Measurements from ENCODE around the gene RBBP8. TPM values are rescaled to one million over a fixed set of nuclear protein-coding genes. Genes with fewer than 3 reads are reported as not detected.

The RBBP8 gene
- total RNA-seq, 2 donors from 2014 or later, result 30.9 to 32.6 TPM

DNA sequence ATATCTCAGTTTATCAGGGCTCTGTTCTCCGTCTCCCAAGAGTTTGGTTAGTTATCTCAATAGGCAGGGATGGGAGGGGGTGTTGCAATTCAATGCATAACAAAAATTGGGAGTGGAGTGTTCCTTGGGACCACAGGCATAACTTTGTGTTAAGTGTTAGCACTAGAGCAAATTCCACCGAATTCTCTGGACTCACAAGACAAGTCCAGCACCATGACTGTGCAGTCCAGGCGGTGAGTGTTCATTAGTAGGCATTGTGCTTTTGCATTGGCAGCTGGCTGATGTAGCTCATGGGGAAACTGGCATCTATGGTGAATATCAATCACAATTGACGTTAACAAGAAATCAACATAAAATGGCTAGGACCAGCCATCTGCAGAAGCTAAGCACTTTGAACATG is 123.2 kb downstream of the RBBP8 start:
- no peak for TF ChIP-seq POLR2A (IDR thresholded peaks at IDR 0.05)
- TF ChIP-seq, protein P1, sequence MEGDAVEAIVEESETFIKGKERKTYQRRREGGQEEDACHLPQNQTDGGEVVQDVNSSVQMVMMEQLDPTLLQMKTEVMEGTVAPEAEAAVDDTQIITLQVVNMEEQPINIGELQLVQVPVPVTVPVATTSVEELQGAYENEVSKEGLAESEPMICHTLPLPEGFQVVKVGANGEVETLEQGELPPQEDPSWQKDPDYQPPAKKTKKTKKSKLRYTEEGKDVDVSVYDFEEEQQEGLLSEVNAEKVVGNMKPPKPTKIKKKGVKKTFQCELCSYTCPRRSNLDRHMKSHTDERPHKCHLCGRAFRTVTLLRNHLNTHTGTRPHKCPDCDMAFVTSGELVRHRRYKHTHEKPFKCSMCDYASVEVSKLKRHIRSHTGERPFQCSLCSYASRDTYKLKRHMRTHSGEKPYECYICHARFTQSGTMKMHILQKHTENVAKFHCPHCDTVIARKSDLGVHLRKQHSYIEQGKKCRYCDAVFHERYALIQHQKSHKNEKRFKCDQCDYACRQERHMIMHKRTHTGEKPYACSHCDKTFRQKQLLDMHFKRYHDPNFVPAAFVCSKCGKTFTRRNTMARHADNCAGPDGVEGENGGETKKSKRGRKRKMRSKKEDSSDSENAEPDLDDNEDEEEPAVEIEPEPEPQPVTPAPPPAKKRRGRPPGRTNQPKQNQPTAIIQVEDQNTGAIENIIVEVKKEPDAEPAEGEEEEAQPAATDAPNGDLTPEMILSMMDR (IDR thresholded peaks at IDR 0.05), result no peak
- no peaks in the 10 kb centered on the region for H3K4me1 ChIP-seq
- H3K27ac ChIP-seq, result no peak overlapping the region
- no peak overlapping the region for H3K4me3 ChIP-seq
- 68 to 81% methylated on average over 4 of the region's 4 CpGs for WGBS, 2 donors
- intact Hi-C loops (cut with DNase I), result no loop called here
- no peak for DNase-seq
- H3K27me3 ChIP-seq, result no peaks in the 10 kb centered on the region
- no peaks in the 10 kb centered on the region for H3K9me3 ChIP-seq
- ATAC-seq, result no peak
- no peaks in the 10 kb centered on the region for H3K36me3 ChIP-seq (replicated peaks in 1 of 2; ENCODE audit: insufficient read depth in 1 of 2, low read depth in 2 of 2)

DNA sequence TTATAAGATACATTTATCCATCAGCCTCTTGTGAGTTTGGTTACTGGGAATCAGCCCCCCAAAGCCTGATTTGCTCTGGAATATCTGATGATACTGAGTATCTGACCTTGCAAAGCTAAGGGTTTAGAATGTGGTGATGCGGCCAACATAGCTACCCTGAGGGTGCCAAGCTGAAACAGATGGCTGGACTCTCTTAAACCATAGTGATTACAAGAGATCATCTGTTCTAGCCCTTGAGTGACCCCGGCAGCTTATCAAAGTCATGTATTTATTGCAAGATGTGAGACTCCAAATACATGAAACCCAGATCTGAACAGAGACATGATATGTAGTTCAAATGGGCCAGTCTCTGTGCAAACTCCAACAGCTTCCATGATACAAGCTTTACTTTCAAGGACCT is 124.0 kb downstream of the RBBP8 start:
- Histone ChIP-seq H3K9me3 (no peaks in the 10 kb centered on the region), H3K4me3 (no peak overlapping the region), H3K4me1 (no peaks in the 10 kb centered on the region), H3K27me3 (no peaks in the 10 kb centered on the region), H3K36me3 (replicated peaks in 1 of 2; ENCODE audit: insufficient read depth in 1 of 2, low read depth in 2 of 2) (no peaks in the 10 kb centered on the region), H3K27ac (no peak overlapping the region)
- WGBS, 2 donors, result 79 to 94% methylated on average over 2 of the region's 2 CpGs
- DNase-seq, result no peak
- intact Hi-C loops (cut with DNase I), result no loop called here
- no peak for ATAC-seq
- no peak for TF ChIP-seq POLR2A (IDR thresholded peaks at IDR 0.05)

DNA sequence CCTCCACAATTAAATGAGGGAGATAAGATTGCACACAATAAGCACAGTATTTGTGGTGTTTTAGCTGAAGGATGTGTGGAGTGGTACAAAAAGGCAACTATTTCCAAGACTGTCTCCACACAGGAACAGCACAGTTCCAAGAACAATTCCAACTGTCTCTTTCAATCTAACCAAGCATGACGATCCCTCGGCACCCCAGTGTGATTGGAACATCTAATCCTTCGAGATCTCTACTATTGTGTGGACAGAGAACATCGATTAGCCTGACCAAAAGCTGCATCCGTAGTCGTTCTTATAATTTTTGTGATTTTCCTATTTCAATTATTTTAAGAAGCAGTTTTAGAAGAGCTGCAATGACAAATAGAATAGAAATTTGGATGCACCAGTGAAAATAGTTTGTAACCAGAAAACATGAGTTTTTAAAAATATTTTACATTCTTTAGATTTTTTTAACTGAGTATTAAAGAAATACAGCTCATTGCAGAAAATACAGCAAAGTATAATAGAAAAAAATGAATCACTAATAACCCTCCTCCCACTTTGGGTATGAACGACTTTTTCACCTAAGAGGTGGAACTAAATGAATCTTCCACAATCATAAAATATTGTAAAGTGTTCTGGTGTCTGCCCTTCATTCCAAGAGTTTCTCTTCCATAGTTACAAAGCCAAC is 125.8 kb downstream of the RBBP8 start:
- no peak overlapping the region for H3K4me3 ChIP-seq
- no peaks in the 10 kb centered on the region for H3K4me1 ChIP-seq
- no peaks in the 10 kb centered on the region for H3K9me3 ChIP-seq
- WGBS, 2 donors, result 70 to 71% methylated on average over 7 of the region's 7 CpGs
- intact Hi-C loops (cut with DNase I), result no loop called here
- no peaks in the 10 kb centered on the region for H3K36me3 ChIP-seq (replicated peaks in 1 of 2; ENCODE audit: insufficient read depth in 1 of 2, low read depth in 2 of 2)
- ATAC-seq (no peak), DNase-seq (no peak)
- no peaks in the 10 kb centered on the region for H3K27me3 ChIP-seq
- no peak overlapping the region for H3K27ac ChIP-seq
- TF ChIP-seq, protein P1 (IDR thresholded peaks at IDR 0.05), result no peak
- TF ChIP-seq POLR2A (IDR thresholded peaks at IDR 0.05), result no peak

DNA sequence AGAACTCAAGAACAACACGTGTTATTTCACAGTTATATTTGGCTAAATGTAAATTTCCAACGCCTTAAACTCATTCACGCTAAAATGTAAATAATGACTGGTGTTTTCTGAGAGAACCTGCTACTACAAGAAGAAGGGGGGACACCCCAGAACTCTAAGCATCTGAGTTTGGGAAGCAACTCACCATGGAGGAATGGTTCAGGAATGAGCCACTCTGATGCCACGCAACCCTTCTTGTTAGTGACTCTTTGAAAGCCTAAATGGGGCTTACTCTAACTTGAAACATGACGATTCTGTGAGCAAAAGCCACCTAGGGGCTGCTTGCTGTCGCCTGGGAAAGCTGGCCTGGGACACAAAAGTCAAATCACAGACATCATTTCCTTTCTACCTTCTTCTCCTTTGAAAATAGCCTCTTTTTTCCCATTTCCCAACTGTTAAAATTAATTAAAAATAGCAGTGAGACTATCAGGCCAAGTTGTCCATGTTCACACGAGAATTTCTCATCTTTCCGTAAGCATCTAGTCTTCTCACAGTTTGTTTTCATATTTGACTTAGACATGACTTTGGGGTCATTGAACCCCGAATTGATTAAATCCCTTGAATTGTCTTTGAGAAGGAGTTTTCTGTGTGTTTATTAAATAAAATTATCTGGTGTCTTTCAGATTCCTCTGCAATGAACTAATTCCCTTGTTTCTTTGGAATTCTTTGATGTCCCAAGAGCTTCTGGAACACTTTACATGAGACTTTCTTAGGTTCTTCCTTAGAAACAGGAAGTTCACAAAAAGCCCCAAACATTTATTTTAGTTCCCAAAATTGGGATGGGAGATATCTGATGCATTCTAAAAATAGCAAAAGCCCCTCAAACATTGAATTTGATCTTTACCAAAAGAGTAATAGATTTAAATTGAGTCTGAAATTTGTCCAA is 126.7 kb downstream of the RBBP8 start:
- TF ChIP-seq, protein P1 (IDR thresholded peaks at IDR 0.05), result no peak
- no peak for TF ChIP-seq POLR2A (IDR thresholded peaks at IDR 0.05)
- ATAC-seq, result no peak
- H3K4me1 ChIP-seq, result no peaks in the 10 kb centered on the region
- no peak overlapping the region for H3K4me3 ChIP-seq
- no peaks in the 10 kb centered on the region for H3K36me3 ChIP-seq (replicated peaks in 1 of 2; ENCODE audit: insufficient read depth in 1 of 2, low read depth in 2 of 2)
- DNase-seq, result no peak
- H3K27me3 ChIP-seq, result no peaks in the 10 kb centered on the region
- 60 to 64% methylated on average over 9 of the region's 9 CpGs for WGBS, 2 donors
- intact Hi-C loops (cut with DNase I), result no loop called here
- no peaks in the 10 kb centered on the region for H3K9me3 ChIP-seq
- H3K27ac ChIP-seq, result no peak overlapping the region

DNA sequence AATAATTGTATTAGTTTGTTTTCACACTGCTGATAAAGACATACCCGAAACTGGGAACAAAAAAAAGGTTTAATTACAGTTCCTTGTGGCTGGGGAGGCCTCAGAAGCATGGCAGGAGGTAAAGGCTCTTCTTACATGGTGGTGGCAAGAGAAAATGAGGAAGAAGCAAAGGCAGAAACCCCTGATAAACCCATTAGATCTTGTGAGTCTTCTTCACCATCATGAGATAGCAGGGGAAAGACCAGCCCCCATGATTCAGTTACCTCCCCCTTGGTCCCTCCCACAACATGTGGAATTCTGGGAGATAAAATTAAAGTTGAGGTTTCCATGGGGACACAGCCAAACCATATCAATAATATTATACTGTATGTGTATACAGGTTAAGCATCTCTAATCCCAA is 128.9 kb downstream of the RBBP8 start:
- H3K27me3 ChIP-seq, result no peaks in the 10 kb centered on the region
- H3K36me3 ChIP-seq (replicated peaks in 1 of 2; ENCODE audit: insufficient read depth in 1 of 2, low read depth in 2 of 2), result no peaks in the 10 kb centered on the region
- intact Hi-C loops (cut with DNase I), result no loop called here
- peaks cover 7% of the 10 kb centered on the region for H3K4me1 ChIP-seq
- ATAC-seq (no peak), DNase-seq (no peak)
- 41 to 66% methylated on average over 1 of the region's 1 CpG for WGBS, 2 donors
- no peaks in the 10 kb centered on the region for H3K9me3 ChIP-seq
- H3K4me3 ChIP-seq, result no peak overlapping the region
- TF ChIP-seq POLR2A (IDR thresholded peaks at IDR 0.05), result no peak
- TF ChIP-seq, protein P1 (IDR thresholded peaks at IDR 0.05), result no peak
- no peak overlapping the region for H3K27ac ChIP-seq
